ENCODE measurements around the gene CLDN19. TPM values are rescaled to one million over a fixed set of nuclear protein-coding genes. Genes with fewer than 3 reads are reported as not detected.

The CLDN19 gene
- total RNA-seq, 1 donor from 2014 or later, result 0.19 TPM

DNA sequence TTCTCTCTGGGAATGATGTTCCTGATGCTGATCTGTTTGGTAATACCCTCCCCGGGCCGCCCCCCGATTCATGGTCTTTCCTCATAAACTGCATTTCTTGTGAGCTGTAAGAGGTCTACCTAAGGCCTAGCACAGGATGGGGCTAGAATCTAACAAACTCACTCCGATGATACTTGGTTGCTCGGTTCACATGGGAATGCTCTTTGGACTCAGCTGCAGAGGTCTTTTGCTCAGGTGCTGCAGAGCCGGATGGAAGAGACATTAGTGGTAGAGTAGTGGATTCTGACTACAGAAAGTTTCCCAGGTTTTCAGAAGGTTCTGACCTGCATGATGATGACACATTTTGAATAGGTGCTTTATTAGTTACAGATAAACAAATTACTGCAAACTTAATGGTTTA lies 36.5 kb upstream of the CLDN19 start:
- TF ChIP-seq EZH2 (IDR thresholded peaks at IDR 0.05) (no peak), EZH2phosphoT487 (IDR thresholded peaks at IDR 0.05) (no peak)
- TF ChIP-seq, protein P1, sequence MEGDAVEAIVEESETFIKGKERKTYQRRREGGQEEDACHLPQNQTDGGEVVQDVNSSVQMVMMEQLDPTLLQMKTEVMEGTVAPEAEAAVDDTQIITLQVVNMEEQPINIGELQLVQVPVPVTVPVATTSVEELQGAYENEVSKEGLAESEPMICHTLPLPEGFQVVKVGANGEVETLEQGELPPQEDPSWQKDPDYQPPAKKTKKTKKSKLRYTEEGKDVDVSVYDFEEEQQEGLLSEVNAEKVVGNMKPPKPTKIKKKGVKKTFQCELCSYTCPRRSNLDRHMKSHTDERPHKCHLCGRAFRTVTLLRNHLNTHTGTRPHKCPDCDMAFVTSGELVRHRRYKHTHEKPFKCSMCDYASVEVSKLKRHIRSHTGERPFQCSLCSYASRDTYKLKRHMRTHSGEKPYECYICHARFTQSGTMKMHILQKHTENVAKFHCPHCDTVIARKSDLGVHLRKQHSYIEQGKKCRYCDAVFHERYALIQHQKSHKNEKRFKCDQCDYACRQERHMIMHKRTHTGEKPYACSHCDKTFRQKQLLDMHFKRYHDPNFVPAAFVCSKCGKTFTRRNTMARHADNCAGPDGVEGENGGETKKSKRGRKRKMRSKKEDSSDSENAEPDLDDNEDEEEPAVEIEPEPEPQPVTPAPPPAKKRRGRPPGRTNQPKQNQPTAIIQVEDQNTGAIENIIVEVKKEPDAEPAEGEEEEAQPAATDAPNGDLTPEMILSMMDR (IDR thresholded peaks at IDR 0.05), result no peak
- H3K27me3 Mint-ChIP-seq (ENCODE audit: insufficient read depth, low read depth), result no peaks in the 10 kb centered on the region
- Histone ChIP-seq H3K9me3 (ENCODE audit: low read depth) (no peaks in the 10 kb centered on the region), H4K20me1 (ENCODE audit: low read depth) (peaks cover 13% of the 10 kb centered on the region), H3K9ac (no peak overlapping the region), H3K79me2 (ENCODE audit: low read depth) (peaks cover 15% of the 10 kb centered on the region), H3K36me3 (no peaks in the 10 kb centered on the region), H3K4me1 (no peaks in the 10 kb centered on the region), H2AFZ (replicated peaks) (no peak overlapping the region), H3K4me2 (no peak overlapping the region), H3K27ac (no peak overlapping the region), H3K27me3 (no peaks in the 10 kb centered on the region), H3F3A (ENCODE audit: low read depth) (peaks cover 4% of the 10 kb centered on the region), H3K4me3 (no peak overlapping the region)
- DNase-seq (ENCODE audit: low spot score), result no peak
- H3K36me3 Mint-ChIP-seq, result peaks cover 37% of the 10 kb centered on the region
- no peak overlapping the region for H3K27ac Mint-ChIP-seq
- no peak overlapping the region for H3K4me3 Mint-ChIP-seq
- H3K9me3 Mint-ChIP-seq, result no peaks in the 10 kb centered on the region
- H3K4me1 Mint-ChIP-seq, result peaks cover 3% of the 10 kb centered on the region

DNA sequence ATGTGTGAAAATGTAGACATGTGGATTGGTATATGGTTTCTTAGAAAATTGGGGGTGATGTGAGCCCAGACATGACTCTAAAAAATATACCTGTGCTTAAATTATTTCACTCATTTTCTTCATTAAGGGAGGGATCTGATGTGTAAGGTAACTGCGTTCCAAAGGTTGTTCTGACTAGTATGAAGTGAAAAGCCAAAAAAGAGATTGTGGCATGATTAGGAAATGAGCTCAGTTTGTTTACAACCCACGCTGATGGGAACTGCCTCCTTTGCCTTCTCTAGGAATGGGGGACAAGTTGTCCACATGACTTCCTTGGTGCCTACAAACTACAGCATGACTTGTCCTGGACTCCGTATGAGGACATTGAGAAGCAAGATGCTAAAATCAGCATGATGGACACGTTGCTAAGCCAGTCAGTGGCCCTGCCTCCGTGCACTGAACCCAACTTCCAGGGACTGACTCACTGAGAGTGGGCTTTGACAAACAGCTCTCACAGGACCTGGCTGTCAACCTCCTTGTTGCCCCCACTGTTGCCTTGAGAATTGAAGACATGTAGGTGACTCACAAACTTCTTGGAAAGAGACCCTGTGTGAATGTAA lies 35.0 kb upstream of the CLDN19 start:
- Histone ChIP-seq H3K36me3 (no peaks in the 10 kb centered on the region), H3K9me3 (ENCODE audit: low read depth) (no peaks in the 10 kb centered on the region), H3K4me3 (no peak overlapping the region), H4K20me1 (ENCODE audit: low read depth) (peaks cover 15% of the 10 kb centered on the region), H3K4me1 (no peaks in the 10 kb centered on the region), H2AFZ (replicated peaks) (no peak overlapping the region), H3K4me2 (no peak overlapping the region), H3K79me2 (ENCODE audit: low read depth) (peaks cover 29% of the 10 kb centered on the region), H3K27me3 (no peaks in the 10 kb centered on the region), H3F3A (ENCODE audit: low read depth) (peaks cover 4% of the 10 kb centered on the region), H3K27ac (no peak overlapping the region), H3K9ac (no peak overlapping the region)
- Mint-ChIP-seq H3K27me3 (ENCODE audit: insufficient read depth, low read depth) (no peaks in the 10 kb centered on the region), H3K36me3 (peaks cover 34% of the 10 kb centered on the region), H3K9me3 (no peaks in the 10 kb centered on the region), H3K27ac (no peak overlapping the region), H3K4me1 (peaks cover 3% of the 10 kb centered on the region), H3K4me3 (no peak overlapping the region)
- TF ChIP-seq, protein P1 (IDR thresholded peaks at IDR 0.05), result no peak
- no peak for TF ChIP-seq EZH2phosphoT487 (IDR thresholded peaks at IDR 0.05)
- no peak for TF ChIP-seq EZH2 (IDR thresholded peaks at IDR 0.05)
- no peak for DNase-seq (ENCODE audit: low spot score)

DNA sequence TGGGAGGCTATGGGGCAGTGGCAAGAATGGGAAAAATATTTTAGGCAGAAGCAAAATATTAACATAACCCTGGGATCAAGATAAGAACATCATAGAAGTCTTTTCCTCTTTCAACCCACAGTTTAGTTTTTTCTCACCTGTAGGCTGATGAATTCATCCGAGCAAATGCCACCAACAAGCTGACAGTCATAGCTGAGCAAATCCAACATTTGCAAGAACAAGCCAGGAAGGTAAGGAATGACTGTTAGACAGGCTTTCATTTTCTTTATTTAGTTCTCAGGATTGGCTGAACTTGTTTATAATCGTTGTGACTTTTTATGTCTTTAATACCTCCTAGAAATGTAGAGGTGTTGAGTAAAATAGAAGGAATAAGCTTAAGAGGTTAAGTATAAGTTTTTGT lies 33.4 kb upstream of the CLDN19 start:
- no peak overlapping the region for H3K4me3 ChIP-seq
- no peak overlapping the region for H2AFZ ChIP-seq (replicated peaks)
- H3K27me3 ChIP-seq, result no peaks in the 10 kb centered on the region
- peaks cover 4% of the 10 kb centered on the region for H3F3A ChIP-seq (ENCODE audit: low read depth)
- Mint-ChIP-seq H3K4me1 (peaks cover 6% of the 10 kb centered on the region), H3K36me3 (peaks cover 28% of the 10 kb centered on the region), H3K4me3 (no peak overlapping the region), H3K27me3 (ENCODE audit: insufficient read depth, low read depth) (no peaks in the 10 kb centered on the region), H3K9me3 (no peaks in the 10 kb centered on the region), H3K27ac (no peak overlapping the region)
- no peaks in the 10 kb centered on the region for H3K4me1 ChIP-seq
- no peak for TF ChIP-seq EZH2phosphoT487 (IDR thresholded peaks at IDR 0.05)
- TF ChIP-seq, protein P1 (IDR thresholded peaks at IDR 0.05), result no peak
- no peak for TF ChIP-seq EZH2 (IDR thresholded peaks at IDR 0.05)
- no peak overlapping the region for H3K27ac ChIP-seq
- H3K9ac ChIP-seq, result no peak overlapping the region
- no peaks in the 10 kb centered on the region for H3K9me3 ChIP-seq (ENCODE audit: low read depth)
- H3K79me2 ChIP-seq (ENCODE audit: low read depth), result peaks cover 44% of the 10 kb centered on the region
- H4K20me1 ChIP-seq (ENCODE audit: low read depth), result peaks cover 15% of the 10 kb centered on the region
- no peak for DNase-seq (ENCODE audit: low spot score)
- no peaks in the 10 kb centered on the region for H3K36me3 ChIP-seq
- H3K4me2 ChIP-seq, result no peak overlapping the region

Measured in neural progenitor cell (in vitro differentiated cells).